ENCODE results near the gene ETV6.
"Not testable (repeated sequence)": the region's sequence is repeated elsewhere in the genome, so short reads cannot be mapped to it uniquely, and the experiment has no call there.

The ETV6 gene

GRCh38 chr12:11649413-11650285, at the start of gene ETV6:
ETV6 (plus strand) TSS chr12:11649674; CDS start chr12:11650128, 454 bp downstream.
- DNase-seq = peak; percentile 38 to 80 (median 68)

DNA sequence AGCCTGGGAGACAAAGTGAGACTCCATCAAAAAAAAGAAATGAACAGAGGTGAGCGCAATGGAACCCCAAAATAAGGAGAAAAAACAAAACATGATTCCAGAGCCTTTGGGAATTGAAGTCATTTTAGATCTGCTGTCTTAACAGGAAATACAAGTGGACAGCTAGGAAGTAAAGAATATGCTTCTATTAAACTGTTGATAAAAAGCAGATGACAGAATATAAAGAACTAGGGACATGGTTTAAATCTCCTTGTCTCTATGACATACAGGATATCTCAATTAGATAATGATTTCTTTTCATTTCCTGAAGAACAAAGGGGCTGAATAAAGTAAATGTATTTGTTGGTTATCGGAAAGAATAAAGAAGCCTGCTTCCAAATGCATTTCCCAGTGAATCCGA, 49.3 kb upstream of the ETV6 start:
- no peak for DNase-seq

GRCh38 chr12:11601647-11602046, 47.8 kb upstream of the ETV6 start:
- DNase-seq = no peak

DNA sequence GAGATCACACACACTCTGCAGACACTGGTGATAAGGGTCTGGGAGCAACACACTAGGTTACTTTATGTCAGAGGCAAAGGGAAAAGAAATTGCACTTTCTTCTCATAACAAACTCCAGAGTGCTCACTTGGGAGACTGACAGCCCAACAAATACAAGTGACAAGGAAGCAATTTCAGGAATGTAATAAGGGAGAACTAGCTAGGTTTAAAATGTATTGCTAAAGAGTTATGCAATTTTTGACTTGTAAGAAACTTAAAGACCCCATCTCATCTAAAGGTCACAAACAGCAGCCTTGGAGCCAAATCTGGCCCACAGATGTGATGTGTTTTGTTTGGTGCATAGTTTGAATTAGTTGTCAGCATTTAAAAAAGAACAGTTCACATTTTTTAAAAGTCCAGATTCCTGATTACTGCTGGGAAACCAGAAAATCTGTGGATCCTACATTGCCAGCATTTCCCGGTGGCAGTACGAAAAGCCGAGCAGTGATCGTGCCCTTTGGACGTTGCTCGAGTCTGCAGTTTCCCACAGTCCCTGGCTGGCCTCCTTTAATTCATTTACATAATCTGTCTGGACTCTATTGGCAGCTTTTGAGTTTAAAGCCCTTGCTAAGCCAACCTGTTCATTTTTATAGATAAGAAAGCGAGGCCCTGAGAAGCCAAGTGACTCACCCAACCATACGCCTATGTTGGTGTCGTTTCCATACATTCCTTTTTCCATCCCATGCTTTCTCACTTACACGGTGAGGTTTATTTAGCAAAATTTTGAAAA, 42.0 kb upstream of the ETV6 start:
- DNase-seq = no peak

GRCh38 chr12:11609045-11609444, 40.4 kb upstream of the ETV6 start:
- DNase-seq = no peak

DNA sequence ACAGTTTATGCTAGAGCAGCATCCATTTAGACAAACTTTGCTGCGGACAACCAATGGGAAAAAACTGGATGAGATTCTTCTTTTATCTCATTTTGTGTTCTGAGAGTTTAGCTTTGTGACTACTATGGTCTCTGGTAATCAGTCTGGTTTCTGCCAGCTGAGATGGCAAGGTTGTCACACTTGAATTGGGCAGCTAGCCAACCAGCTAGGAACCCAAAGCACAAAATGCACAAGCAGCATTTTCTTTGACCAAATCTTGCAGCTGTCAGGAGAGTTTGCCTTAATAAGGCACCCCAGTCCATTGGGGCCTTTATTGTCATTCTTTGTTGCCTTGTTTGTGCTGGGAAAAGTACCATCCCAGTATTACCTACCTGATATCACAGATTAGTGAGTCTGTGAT, 34.0 kb upstream of the ETV6 start:
- DNase-seq = no peak

- no peak for DNase-seq
Observed at GRCh38 chr12:11618046-11618445, 31.4 kb upstream of the ETV6 start.

- DNase-seq = peak in 4 of 6 experiments; percentile 1 to 29 (median 10)
Observed at GRCh38 chr12:11621797-11622423, 27.6 kb upstream of the ETV6 start.

GRCh38 chr12:11622876-11623281, 26.6 kb upstream of the ETV6 start:
- no peak for DNase-seq

DNA sequence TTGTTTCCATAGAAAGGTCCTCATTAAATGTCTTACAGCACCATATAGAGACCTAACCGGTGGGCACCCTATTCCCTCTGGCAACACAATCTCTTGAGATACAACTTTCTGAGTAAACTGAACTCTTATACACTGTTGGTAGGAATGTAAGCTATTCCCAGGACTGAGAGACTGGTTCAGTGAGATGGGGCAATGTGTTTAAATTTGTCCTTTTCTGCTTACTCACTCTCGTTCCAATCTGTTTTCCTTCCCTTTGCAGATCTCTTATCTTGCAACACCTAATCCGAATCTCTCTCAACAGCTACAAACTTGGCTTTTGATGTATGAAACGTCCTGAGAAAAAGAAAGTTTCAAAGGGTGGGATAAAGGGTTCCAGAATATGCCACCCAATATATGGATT, 26.1 kb upstream of the ETV6 start:
- DNase-seq = no peak

GRCh38 chr12:11624116-11624515, 25.4 kb upstream of the ETV6 start:
- DNase-seq = no peak

- DNase-seq = not testable (repeated sequence)
Observed at GRCh38 chr12:11627709-11628108, 21.8 kb upstream of the ETV6 start.

GRCh38 chr12:11628353-11628752, 21.1 kb upstream of the ETV6 start:
- no peak for DNase-seq

DNA sequence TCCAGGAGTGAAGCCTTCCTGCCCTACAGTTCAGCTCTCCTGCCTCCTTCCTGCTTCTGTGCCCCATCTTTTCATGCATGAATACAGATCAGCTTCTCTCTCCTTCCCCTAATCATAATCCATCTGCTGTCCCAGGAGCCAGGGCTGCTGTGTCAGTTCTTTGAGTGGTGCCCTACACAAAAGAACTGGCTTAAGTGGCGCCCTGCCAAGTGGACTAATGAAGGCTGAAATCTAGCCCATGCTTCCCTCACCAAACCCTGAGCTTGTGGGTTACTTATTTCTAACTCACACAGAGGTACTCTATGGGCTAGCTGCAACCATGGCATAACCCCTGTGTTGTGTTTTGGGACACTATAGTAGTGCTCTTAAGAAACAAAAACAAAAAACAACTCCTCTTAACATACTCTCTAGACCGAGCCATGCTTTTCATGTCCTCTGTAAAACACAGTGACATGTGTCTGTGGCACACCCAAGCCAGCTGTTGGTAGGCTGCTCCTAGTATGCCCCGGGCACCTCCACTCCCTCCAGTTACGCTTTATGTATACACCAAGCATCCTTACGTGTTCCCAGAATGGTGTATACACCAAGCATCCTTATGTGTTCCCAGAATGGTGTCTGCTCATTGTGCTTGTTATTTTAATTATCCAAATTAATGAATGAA, 19.3 kb upstream of the ETV6 start:
- no peak for DNase-seq

GRCh38 chr12:11631288-11631687, 18.2 kb upstream of the ETV6 start:
- DNase-seq = no peak

DNA sequence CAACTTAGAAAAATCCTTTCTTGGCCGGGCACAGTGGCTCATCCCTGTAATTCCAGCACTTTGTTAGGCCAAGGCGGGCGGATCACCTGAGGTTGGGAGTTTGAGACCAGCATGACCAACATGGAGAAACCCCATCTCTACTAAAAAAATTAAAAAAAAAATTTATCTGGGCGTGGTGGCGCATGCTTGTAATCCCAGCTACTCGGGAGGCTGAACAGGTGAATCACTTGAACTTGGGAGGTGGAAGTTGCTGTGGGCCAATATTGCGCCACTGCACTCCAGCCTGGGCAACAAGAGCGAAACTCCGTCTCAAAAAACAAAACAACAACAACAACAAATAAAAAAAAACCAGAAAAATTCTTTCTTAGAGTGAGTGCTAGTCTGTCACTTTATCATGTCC, 17.6 kb upstream of the ETV6 start:
- not testable (repeated sequence) for DNase-seq

DNA sequence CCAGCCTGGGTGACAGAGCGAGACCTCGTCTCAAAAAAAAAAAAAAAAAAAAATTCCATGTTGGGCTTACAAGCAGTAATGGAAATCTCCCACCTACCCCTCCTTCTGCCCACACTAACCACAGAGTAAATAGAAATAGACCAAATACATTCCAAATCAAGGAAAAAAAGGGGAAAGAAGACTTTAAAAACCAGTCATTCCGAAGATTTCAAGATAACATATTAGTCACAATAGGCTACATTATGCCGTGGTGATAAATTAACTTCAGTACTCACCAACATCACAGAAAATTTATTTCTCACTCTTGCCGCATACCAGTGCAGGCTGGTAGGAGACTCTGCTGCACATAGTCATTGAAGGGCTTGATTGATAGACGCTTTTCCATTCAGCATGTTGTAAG, 15.5 kb upstream of the ETV6 start:
- no peak for DNase-seq

DNA sequence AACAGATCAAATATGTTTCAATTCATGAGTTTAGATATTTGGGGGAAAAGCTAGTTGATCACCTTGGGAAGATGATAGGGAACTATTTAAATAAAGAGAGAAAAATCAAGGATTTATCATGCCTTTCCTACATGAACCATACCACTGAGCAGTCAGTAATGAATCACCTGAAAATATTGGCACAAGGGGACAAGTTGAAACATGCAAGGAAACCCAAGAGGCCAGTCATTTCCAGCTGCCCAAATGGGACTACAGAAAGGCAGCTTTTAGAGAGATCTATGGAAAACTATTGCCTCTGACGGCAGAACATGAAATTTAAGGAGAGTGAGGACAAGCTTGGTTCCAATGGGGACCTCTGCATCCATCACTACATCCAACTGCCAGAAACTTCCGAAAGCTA, 14.1 kb upstream of the ETV6 start:
- DNase-seq = no peak

GRCh38 chr12:11638315-11638916, 11.1 kb upstream of the ETV6 start:
- DNase-seq = no peak

GRCh38 chr12:11639454-11639853, 10.0 kb upstream of the ETV6 start:
- DNase-seq = no peak

GRCh38 chr12:11641522-11641921, 8.0 kb upstream of the ETV6 start:
- no peak for DNase-seq

- no peak for DNase-seq
Observed at GRCh38 chr12:11642785-11643184, 6.7 kb upstream of the ETV6 start.

DNA sequence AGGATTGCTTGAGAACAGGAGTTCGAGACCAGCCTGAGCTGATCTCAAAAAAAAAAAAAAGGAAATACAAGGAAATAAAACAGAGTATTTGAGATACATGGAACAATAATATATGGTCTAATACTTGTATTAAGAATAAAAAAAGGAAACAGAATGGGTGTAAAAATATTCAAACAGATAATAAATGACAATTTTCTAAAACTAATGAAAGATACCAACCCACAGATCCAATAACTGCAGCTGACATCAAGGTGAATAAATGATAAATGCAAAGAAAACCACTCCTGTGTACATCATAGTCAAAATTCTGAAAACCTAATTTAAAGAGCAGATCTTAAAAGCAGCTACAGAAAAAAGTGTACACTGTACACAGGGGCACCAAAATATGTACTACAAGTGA, 4.1 kb upstream of the ETV6 start:
- DNase-seq = no peak
